Activated CD4-positive, alpha-beta memory T cell treated with anti-CD3 and anti-CD28 coated beads for 36 hours (primary cell): ENCODE data around the gene MAS1L. TPM values are rescaled to one million over a fixed set of nuclear protein-coding genes. Genes with fewer than 3 reads are reported as not detected.

ENCODE experiments used
- total RNA-seq, 2 experiments: library from RNA; stranded (reverse); gene quantifications; one replicate each; pipeline ENCODE4 v1.2.3, GENCODE V29; 2021

The MAS1L gene
- total RNA-seq, 2 experiments from 2014 or later = not detected

Other genes with a start within 250 kb of the MAS1L start
- gene OR14J1, start 186.3 kb downstream of the MAS1L start, total RNA-seq = not detected
- not detected for gene OR5V1, start 119.1 kb downstream of the MAS1L start, total RNA-seq
- gene OR12D3, start 112.7 kb downstream of the MAS1L start, total RNA-seq = not detected
- not detected for gene OR12D2, start 92.3 kb downstream of the MAS1L start, total RNA-seq
- gene OR12D1, start 73.0 kb downstream of the MAS1L start, total RNA-seq = not detected
- gene OR10C1, start 48.6 kb downstream of the MAS1L start, total RNA-seq = not detected
- not detected for gene OR11A1, start 30.9 kb downstream of the MAS1L start, total RNA-seq
- not detected for gene OR2H1, start 30.8 kb downstream of the MAS1L start, total RNA-seq
- under 1 TPM; 0.59 to 0.70 TPM for gene UBD, start 71.8 kb upstream of the MAS1L start, total RNA-seq
- gene OR2H2, start 97.2 kb upstream of the MAS1L start, total RNA-seq = not detected
- 10 to 100 TPM; 21.1 to 23.5 TPM for gene GABBR1, start 145.2 kb upstream of the MAS1L start, total RNA-seq
- gene MOG, start 169.1 kb upstream of the MAS1L start, total RNA-seq = not detected
- not detected for gene ZFP57, start 193.2 kb upstream of the MAS1L start, total RNA-seq
- 100 to 1,000 TPM; 256 to 270 TPM for gene HLA-F, start 235.5 kb upstream of the MAS1L start, total RNA-seq